Vagina (tissue), 2 donors: Measurements from ENCODE around the gene NCAM2.

Experiments used
- CTCF ChIP-seq, 3 experiments: fragments of 450-650 bp in 2 of 3; fragments of 200-600 bp in 1 of 3; sonication (generic) in 1 of 3; IDR thresholded peaks; one replicate each; pipeline ENCODE4 v1.5.1; 2017 to 2019; ENCODE audit warnings: antibody characterized with exemption in 3 of 3, mild to moderate bottlenecking in 2 of 3, moderate library complexity in 2 of 3
- POLR2A ChIP-seq, 2 donors: fragments of 450-650 bp; IDR thresholded peaks; one replicate each; pipeline ENCODE4 v1.6.1; 2017; ENCODE audit warnings: antibody characterized with exemption in 2 of 2, mild to moderate bottlenecking in 2 of 2, moderate library complexity in 2 of 2
- POLR2AphosphoS5 ChIP-seq, 2 donors: sonication (generic); formaldehyde crosslinking; IDR thresholded peaks; one replicate each; pipeline ENCODE4 v1.9.0; 2017; ENCODE audit warnings: antibody characterized with exemption in 2 of 2, mild to moderate bottlenecking in 2 of 2, low read depth in 1 of 2; ENCODE audit not compliant: insufficient read depth in 1 of 2

GRCh38 chr21:21018821-21019220 lies 20.6 kb downstream of the NCAM2 start:
- TF ChIP-seq CTCF (IDR thresholded peaks at IDR 0.05) (no peak), POLR2AphosphoS5 (IDR thresholded peaks at IDR 0.05; ENCODE audit: insufficient read depth in 1 of 2, low read depth in 1 of 2) (no peak), POLR2A (IDR thresholded peaks at IDR 0.05) (no peak)
